Fibroblast of lung (primary cell): ENCODE data around the gene POU2F1. TPM values are rescaled to one million over a fixed set of nuclear protein-coding genes. Genes with fewer than 3 reads are reported as not detected.

ENCODE experiments used
- DNase-seq, 2 donors: peaks; one replicate each; pipeline versions ENCODE4 v3.0.0 to v3.0.0-alpha.2; 2010; ENCODE audit warnings: low read depth in 2 of 2
- H2AFZ ChIP-seq: 2 replicates; pipeline ENCODE4 v1.5.1; 2012; ENCODE audit warnings: low read length, control low read depth, inconsistent platforms
- H3K27ac ChIP-seq: 2 replicates; pipeline ENCODE4 v1.5.1; 2011; ENCODE audit warnings: low read length, control low read depth; ENCODE audit not compliant: insufficient read depth
- H3K27me3 ChIP-seq: 2 replicates; pipeline ENCODE4 v1.5.1; 2011; ENCODE audit warnings: mild to moderate bottlenecking, low read length; ENCODE audit not compliant: control insufficient read depth, insufficient read depth
- H3K36me3 ChIP-seq: 2 replicates; pipeline ENCODE4 v1.5.1; 2011; ENCODE audit warnings: low read length; ENCODE audit not compliant: control insufficient read depth, insufficient read depth
- H3K4me1 ChIP-seq: 2 replicates; pipeline ENCODE4 v1.5.1; 2011; ENCODE audit warnings: low read length; ENCODE audit not compliant: control insufficient read depth, insufficient read depth; ENCODE audit errors: extremely low read depth
- H3K4me2 ChIP-seq: 2 replicates; pipeline ENCODE4 v1.5.1; 2011; ENCODE audit warnings: low read length, control low read depth; ENCODE audit not compliant: insufficient read depth; ENCODE audit errors: extremely low read depth
- H3K4me3 ChIP-seq, 4 experiments: fragments of 200-600 bp in 1 of 4; sonication (generic) in 1 of 4; replicated peaks in 1 of 4; 2 replicates each; pipeline ENCODE4 v1.5.1; 2011 to 2016; ENCODE audit warnings: low read length in 4 of 4, low read depth in 3 of 4, mild to moderate bottlenecking in 3 of 4, control low read depth in 2 of 4, inconsistent platforms in 1 of 4, mixed read lengths in 1 of 4; ENCODE audit not compliant: insufficient read depth in 1 of 4; ENCODE audit errors: control extremely low read depth in 1 of 4
- H3K79me2 ChIP-seq: 2 replicates; pipeline ENCODE4 v1.5.1; 2012; ENCODE audit warnings: mild to moderate bottlenecking, low read length, inconsistent platforms; ENCODE audit not compliant: control insufficient read depth, insufficient read depth
- H3K9ac ChIP-seq: 2 replicates; pipeline ENCODE4 v1.5.1; 2011; ENCODE audit warnings: mild to moderate bottlenecking, low read length, control low read depth; ENCODE audit not compliant: insufficient read depth
- H3K9me3 ChIP-seq: 2 replicates; pipeline ENCODE4 v1.5.1; 2012; ENCODE audit warnings: low read depth, low read length; ENCODE audit not compliant: control insufficient read depth, insufficient read depth
- H4K20me1 ChIP-seq: 2 replicates; pipeline ENCODE4 v1.5.1; 2011; ENCODE audit warnings: low read length; ENCODE audit not compliant: control insufficient read depth, insufficient read depth; ENCODE audit errors: extremely low read depth
- EZH2 ChIP-seq: IDR thresholded peaks from 2 replicates; pipeline ENCODE4 v1.5.1; 2012; ENCODE audit warnings: low read length, control low read depth, mild to moderate bottlenecking; ENCODE audit errors: missing control alignments
- polyA plus RNA-seq, 2 donors: library from polyadenylated mRNA; depleted of rRNA in 1 of 2; stranded (reverse) in 1 of 2; unstranded in 1 of 2; fragments of >200 nt; gene quantifications; 2 replicates each; pipeline ENCODE4 v1.2.1, GENCODE V29; 2011 to 2012; ENCODE audit warnings: missing spikeins in 1 of 2
- total RNA-seq: library from RNA; depleted of rRNA; stranded (reverse); fragments of >200 nt; gene quantifications from 2 replicates; pipeline ENCODE4 v1.2.1, GENCODE V29; 2014
- TF ChIP-seq, protein P1 (sequence below), 2 donors: IDR thresholded peaks in 1 of 2; conservative IDR thresholded peaks in 1 of 2; 1 replicate in 1 of 2; 2 replicates in 1 of 2; pipeline ENCODE4 v1.5.1; 2011 to 2012; ENCODE audit warnings: low read length in 2 of 2, control low read depth in 1 of 2, inconsistent platforms in 1 of 2, low read depth in 1 of 2, mild to moderate bottlenecking in 1 of 2

POU2F1 gene
- total and polyA plus RNA-seq, 2 donors (not counting 1 experiment from before 2014, with no cell fraction given) = 3.5 to 4.3 TPM

DNA sequence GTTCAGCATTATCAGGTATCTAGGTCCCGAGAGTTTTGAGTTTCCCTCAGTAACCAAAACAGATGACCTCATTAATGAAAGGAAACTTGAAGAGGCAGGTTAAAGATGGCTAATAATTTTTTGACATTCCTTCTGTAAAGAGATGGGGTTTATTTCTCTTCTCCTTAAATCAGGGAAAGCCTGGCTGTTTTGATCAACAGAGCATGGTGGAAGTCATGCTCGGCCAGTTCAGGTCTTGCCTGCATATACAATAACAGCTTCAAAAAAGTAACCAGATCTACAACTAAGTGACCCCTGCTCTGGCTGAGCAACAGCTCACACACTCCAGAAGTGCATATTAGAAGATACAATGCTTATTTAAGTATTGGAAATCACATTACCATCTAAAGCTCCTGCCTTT, 36.6 kb upstream of the POU2F1 start:
- Histone ChIP-seq H3K79me2 (no peaks in the 10 kb centered on the region), H4K20me1 (no peaks in the 10 kb centered on the region), H3K36me3 (no peaks in the 10 kb centered on the region), H2AFZ (no peak overlapping the region), H3K27me3 (no peaks in the 10 kb centered on the region), H3K27ac (no peak overlapping the region), H3K9ac (no peak overlapping the region), H3K9me3 (no peaks in the 10 kb centered on the region), H3K4me3 (no peak overlapping the region), H3K4me2 (no peak overlapping the region), H3K4me1 (no peaks in the 10 kb centered on the region)
- TF ChIP-seq, protein P1, sequence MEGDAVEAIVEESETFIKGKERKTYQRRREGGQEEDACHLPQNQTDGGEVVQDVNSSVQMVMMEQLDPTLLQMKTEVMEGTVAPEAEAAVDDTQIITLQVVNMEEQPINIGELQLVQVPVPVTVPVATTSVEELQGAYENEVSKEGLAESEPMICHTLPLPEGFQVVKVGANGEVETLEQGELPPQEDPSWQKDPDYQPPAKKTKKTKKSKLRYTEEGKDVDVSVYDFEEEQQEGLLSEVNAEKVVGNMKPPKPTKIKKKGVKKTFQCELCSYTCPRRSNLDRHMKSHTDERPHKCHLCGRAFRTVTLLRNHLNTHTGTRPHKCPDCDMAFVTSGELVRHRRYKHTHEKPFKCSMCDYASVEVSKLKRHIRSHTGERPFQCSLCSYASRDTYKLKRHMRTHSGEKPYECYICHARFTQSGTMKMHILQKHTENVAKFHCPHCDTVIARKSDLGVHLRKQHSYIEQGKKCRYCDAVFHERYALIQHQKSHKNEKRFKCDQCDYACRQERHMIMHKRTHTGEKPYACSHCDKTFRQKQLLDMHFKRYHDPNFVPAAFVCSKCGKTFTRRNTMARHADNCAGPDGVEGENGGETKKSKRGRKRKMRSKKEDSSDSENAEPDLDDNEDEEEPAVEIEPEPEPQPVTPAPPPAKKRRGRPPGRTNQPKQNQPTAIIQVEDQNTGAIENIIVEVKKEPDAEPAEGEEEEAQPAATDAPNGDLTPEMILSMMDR (conservative IDR thresholded peaks at IDR 0.05 in 1 of 2, IDR thresholded peaks at IDR 0.05 in 1 of 2; ENCODE audit: low read depth in 1 of 2, low read length in 2 of 2) = no peak
- TF ChIP-seq EZH2 = no peak
- DNase-seq = no peak

DNA sequence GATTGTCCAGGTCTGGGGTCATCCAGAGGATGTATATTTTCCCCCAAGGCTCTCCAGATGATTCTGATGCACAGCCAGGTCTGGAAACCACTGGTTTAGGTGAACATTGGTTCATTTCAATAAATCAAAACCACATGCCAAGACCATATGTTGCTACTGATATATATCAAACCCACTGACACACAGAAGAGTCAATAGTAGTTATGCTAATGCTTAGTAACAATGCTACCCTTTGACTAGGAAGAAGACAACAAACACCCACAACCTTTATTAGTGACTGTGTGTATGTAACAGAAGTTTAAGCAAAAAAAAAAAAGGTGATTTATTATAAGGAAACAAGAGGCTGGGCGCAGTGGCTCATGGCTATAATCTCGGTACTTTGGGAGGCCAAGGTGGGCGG, 35.6 kb upstream of the POU2F1 start:
- Histone ChIP-seq H3K27me3 (no peaks in the 10 kb centered on the region), H3K79me2 (no peaks in the 10 kb centered on the region), H3K9me3 (no peaks in the 10 kb centered on the region), H4K20me1 (no peaks in the 10 kb centered on the region), H3K4me3 (no peak overlapping the region), H3K27ac (no peak overlapping the region), H3K4me2 (no peak overlapping the region), H3K36me3 (no peaks in the 10 kb centered on the region), H3K4me1 (no peaks in the 10 kb centered on the region), H3K9ac (no peak overlapping the region), H2AFZ (no peak overlapping the region)
- TF ChIP-seq EZH2 = no peak
- TF ChIP-seq, protein P1 (conservative IDR thresholded peaks at IDR 0.05 in 1 of 2, IDR thresholded peaks at IDR 0.05 in 1 of 2; ENCODE audit: low read depth in 1 of 2, low read length in 2 of 2) = no peak
- DNase-seq = no peak

DNA sequence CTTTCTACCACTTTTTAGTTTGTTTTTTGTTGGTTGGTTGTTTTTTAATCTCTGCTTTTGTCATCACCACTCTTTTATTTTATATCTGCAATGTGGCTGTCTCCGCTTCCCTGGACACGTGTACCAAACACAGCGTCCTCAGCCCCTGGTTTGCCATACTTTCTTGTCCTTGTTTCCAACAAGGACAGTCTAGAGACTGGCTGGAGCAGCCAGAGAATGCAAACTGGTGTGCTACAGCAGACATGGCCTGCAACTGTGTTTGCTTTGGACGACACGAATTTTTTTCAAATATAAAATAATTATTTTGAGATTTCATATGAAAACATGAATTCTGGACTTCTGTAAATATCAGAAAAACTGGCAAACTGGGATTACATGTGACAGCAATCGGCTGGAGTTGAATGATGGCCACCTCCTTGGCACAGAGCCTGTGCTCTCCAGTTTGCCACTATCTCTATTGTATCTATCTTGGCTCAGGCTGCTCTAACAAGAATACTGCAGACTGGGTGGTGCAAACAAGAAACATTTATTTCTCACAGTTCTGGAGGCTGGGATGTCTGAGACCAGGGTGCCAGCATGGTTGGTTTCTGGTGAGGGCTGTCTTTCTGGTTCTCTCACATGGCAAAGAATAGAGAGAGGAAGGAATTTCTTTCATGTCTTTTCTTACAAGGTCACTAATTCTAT, 34.6 kb upstream of the POU2F1 start:
- H3K4me2 ChIP-seq = no peak overlapping the region
- H4K20me1 ChIP-seq = no peaks in the 10 kb centered on the region
- no peaks in the 10 kb centered on the region for H3K36me3 ChIP-seq
- no peaks in the 10 kb centered on the region for H3K79me2 ChIP-seq
- H3K27me3 ChIP-seq = no peaks in the 10 kb centered on the region
- no peak overlapping the region for H3K4me3 ChIP-seq
- no peak for DNase-seq
- no peak overlapping the region for H3K27ac ChIP-seq
- H2AFZ ChIP-seq = no peak overlapping the region
- TF ChIP-seq, protein P1 (conservative IDR thresholded peaks at IDR 0.05 in 1 of 2, IDR thresholded peaks at IDR 0.05 in 1 of 2; ENCODE audit: low read depth in 1 of 2, low read length in 2 of 2) = no peak
- no peaks in the 10 kb centered on the region for H3K4me1 ChIP-seq
- no peak overlapping the region for H3K9ac ChIP-seq
- H3K9me3 ChIP-seq = no peaks in the 10 kb centered on the region
